SU-DHL-6 (cell line): Measurements from ENCODE around the gene NRN1L.

ENCODE experiments used
- EZH2phosphoT487 ChIP-seq: fragments of 200-600 bp; sonication (generic), shearing (Covaris generic); conservative IDR thresholded peaks from 2 replicates; pipeline ENCODE4 v1.6.1; 2018; ENCODE audit warnings: mild to moderate bottlenecking, antibody characterized with exemption, low read length, moderate library complexity, mixed read lengths
- TF ChIP-seq, protein P1 (sequence below): fragments of 200-600 bp; sonication (generic); IDR thresholded peaks from one replicate; pipeline ENCODE4 v1.5.1; 2017; ENCODE audit warnings: antibody characterized with exemption, mild to moderate bottlenecking, low read length, moderate library complexity; ENCODE audit not compliant: insufficient read depth, poor library complexity, severe bottlenecking

DNA sequence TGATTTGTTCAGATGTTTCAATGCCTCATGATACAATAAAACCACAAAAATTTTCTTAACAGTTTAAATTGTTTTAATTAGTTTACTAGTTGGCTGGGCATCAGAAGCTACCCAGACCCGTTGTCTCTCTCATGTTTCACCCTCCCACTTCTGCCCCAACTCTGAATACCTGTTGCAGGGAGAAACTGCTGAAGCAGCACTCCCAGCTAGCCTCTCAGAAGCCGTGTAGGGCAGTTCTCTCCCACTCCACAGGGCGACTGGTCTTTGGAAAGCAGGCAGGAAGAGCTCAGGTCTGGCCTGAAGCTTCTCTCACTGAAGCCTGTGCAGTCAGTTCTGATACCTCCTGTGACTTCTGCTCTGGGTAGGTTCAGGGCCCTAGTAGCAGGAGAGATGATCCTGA is 13.4 kb upstream of the NRN1L start:
- TF ChIP-seq, protein P1, sequence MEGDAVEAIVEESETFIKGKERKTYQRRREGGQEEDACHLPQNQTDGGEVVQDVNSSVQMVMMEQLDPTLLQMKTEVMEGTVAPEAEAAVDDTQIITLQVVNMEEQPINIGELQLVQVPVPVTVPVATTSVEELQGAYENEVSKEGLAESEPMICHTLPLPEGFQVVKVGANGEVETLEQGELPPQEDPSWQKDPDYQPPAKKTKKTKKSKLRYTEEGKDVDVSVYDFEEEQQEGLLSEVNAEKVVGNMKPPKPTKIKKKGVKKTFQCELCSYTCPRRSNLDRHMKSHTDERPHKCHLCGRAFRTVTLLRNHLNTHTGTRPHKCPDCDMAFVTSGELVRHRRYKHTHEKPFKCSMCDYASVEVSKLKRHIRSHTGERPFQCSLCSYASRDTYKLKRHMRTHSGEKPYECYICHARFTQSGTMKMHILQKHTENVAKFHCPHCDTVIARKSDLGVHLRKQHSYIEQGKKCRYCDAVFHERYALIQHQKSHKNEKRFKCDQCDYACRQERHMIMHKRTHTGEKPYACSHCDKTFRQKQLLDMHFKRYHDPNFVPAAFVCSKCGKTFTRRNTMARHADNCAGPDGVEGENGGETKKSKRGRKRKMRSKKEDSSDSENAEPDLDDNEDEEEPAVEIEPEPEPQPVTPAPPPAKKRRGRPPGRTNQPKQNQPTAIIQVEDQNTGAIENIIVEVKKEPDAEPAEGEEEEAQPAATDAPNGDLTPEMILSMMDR: no peak
- TF ChIP-seq EZH2phosphoT487: no peak
